Kidney (tissue), 14 donors: Measurements from ENCODE around the gene LRATD1. TPM values are rescaled to one million over a fixed set of nuclear protein-coding genes. Genes with fewer than 3 reads are reported as not detected.

Source experiments
- DNase-seq, 5 donors: peaks; one replicate each; pipeline ENCODE4 v3.0.0-alpha.2; 2013 to 2020
- FAIRE-seq: peaks from 2 replicates; lab custom pipeline; 2012; peaks lifted over from hg19 to GRCh38; lab: Jason Lieb, UNC
- H3K27ac ChIP-seq, 2 donors: one replicate each; pipeline ENCODE4 v1.7.0; 2013; ENCODE audit warnings: low read depth in 2 of 2, low read length in 2 of 2, inconsistent platforms in 1 of 2
- H3K27me3 ChIP-seq: one replicate; pipeline ENCODE4 v1.7.1; 2013; ENCODE audit warnings: low read length, inconsistent platforms; ENCODE audit not compliant: control insufficient read depth, insufficient read depth
- H3K36me3 ChIP-seq, 3 donors: one replicate each; pipeline versions ENCODE4 v1.7.0 to v1.7.1; 2013; ENCODE audit warnings: low read length in 3 of 3, control low read depth in 1 of 3, inconsistent platforms in 1 of 3; ENCODE audit not compliant: insufficient read depth in 3 of 3, control insufficient read depth in 2 of 3
- H3K4me1 ChIP-seq, 3 donors: one replicate each; pipeline versions ENCODE4 v1.7.0 to v1.7.1; 2013; ENCODE audit warnings: low read length in 3 of 3, inconsistent platforms in 1 of 3, low read depth in 1 of 3; ENCODE audit not compliant: control insufficient read depth in 2 of 3, insufficient read depth in 2 of 3
- H3K4me3 ChIP-seq, 3 donors: one replicate each; pipeline versions ENCODE4 v1.7.0 to v1.8.1; 2013; ENCODE audit warnings: low read length in 3 of 3, control low read depth in 1 of 3, inconsistent platforms in 1 of 3
- H3K9ac ChIP-seq, 3 donors: one replicate each; pipeline versions ENCODE4 v1.7.0 to v1.7.1; 2013; ENCODE audit warnings: low read length in 3 of 3, control low read depth in 1 of 3, inconsistent platforms in 1 of 3
- H3K9me3 ChIP-seq, 3 donors: one replicate each; pipeline versions ENCODE4 v1.7.0 to v1.7.1; 2013; ENCODE audit warnings: low read length in 3 of 3, control low read depth in 1 of 3, inconsistent platforms in 1 of 3; ENCODE audit not compliant: control insufficient read depth in 2 of 3, insufficient read depth in 1 of 3
- CTCF ChIP-seq: IDR thresholded peaks from 3 replicates; pipeline ENCODE4 v1.5.1; 2012; ENCODE audit warnings: mild to moderate bottlenecking, moderate library complexity, borderline replicate concordance; ENCODE audit not compliant: insufficient read depth; ENCODE audit errors: extremely low read depth
- intact Hi-C: fragments of 100-400 bp; cut with DNase I; formaldehyde crosslinking; loops from one replicate; pipeline ENCODE4 v1.11.1; 2022
- polyA plus RNA-seq: library from polyadenylated mRNA; stranded (reverse); fragments of 350-450 nt; fragmentation: Illumina TruSeq; extraction: RNeasy Lipid Tissue Mini Kit (QIAGEN cat#74804); gene quantifications from one replicate; pipeline ENCODE4 v1.2.3, GENCODE V29; 2014; ENCODE audit warnings: low read depth, low replicate concordance; ENCODE audit not compliant: insufficient read depth
- total RNA-seq: library from RNA; stranded (reverse); fragmentation: NEBNext Ultra II Directional; extraction: Animal tissue kit (Norgen Biotek cat#: 25700); gene quantifications from one replicate; pipeline ENCODE4 v1.2.1, GENCODE V29; 2021
- donor health status: control.
- donor health status: control.
- donor health status: control.
- donor health status: control.
- donor health status: control.
- donor health status: DM: yes; HTN: yes; CAD: no.
- donor health status: Normal renal cell carcinoma (clear cell type).

The LRATD1 gene
- total and polyA plus RNA-seq, 2 donors from 2014 or later = 4.2 to 17.3 TPM

GRCh38 chr2:14616342-14616741, 16.2 kb upstream of the LRATD1 start:
- intact Hi-C loops = no loop called here
- FAIRE-seq = no peak

GRCh38 chr2:14616950-14617349, 15.6 kb upstream of the LRATD1 start:
- Histone ChIP-seq H3K36me3 (no peaks in the 10 kb centered on the region), H3K27ac (no peak overlapping the region), H3K4me3 (no peak overlapping the region), H3K4me1 (no peaks in the 10 kb centered on the region), H3K9ac (no peak overlapping the region), H3K27me3 (no peaks in the 10 kb centered on the region), H3K9me3 (no peaks in the 10 kb centered on the region)
- TF ChIP-seq CTCF = no peak
- intact Hi-C loops = no loop called here
- DNase-seq = no peak
- FAIRE-seq = no peak

More at GRCh38 chr2:14616342-14616741, 16.2 kb upstream of the LRATD1 start:
- no peak for TF ChIP-seq CTCF
- no peak overlapping the region for H3K9ac ChIP-seq
- no peak overlapping the region for H3K27ac ChIP-seq
- no peaks in the 10 kb centered on the region for H3K27me3 ChIP-seq
- no peaks in the 10 kb centered on the region for H3K36me3 ChIP-seq
- H3K4me3 ChIP-seq = no peak overlapping the region
- no peak for DNase-seq
- no peaks in the 10 kb centered on the region for H3K9me3 ChIP-seq
- H3K4me1 ChIP-seq = no peaks in the 10 kb centered on the region

GRCh38 chr2:14619441-14619840, 13.1 kb upstream of the LRATD1 start:
- no peaks in the 10 kb centered on the region for H3K4me1 ChIP-seq
- no peak overlapping the region for H3K4me3 ChIP-seq
- FAIRE-seq = no peak

More at GRCh38 chr2:14619441-14619840, 13.1 kb upstream of the LRATD1 start:
- Histone ChIP-seq H3K36me3 (no peaks in the 10 kb centered on the region), H3K9ac (no peak overlapping the region), H3K27ac (no peak overlapping the region), H3K9me3 (no peaks in the 10 kb centered on the region), H3K27me3 (no peaks in the 10 kb centered on the region)
- intact Hi-C loops = no loop called here
- TF ChIP-seq CTCF = no peak
- DNase-seq = no peak
